HG02870 (cell line): ENCODE measurements around the gene FGF8.

Experiments used
- ATAC-seq: cut with Tn5 transposase; IDR thresholded peaks from one replicate; pipeline ENCODE4 v1.9.1; 2021; ENCODE audit warnings: mild to moderate bottlenecking, moderate library complexity; ENCODE audit not compliant: unreplicated experiment

The FGF8 gene

GRCh38 chr10:101741938-101742337 lies 34.0 kb downstream of the FGF8 start:
- no peak for ATAC-seq

GRCh38 chr10:101736666-101737065 lies 39.2 kb downstream of the FGF8 start:
- no peak for ATAC-seq

- no peak for ATAC-seq
Measured at GRCh38 chr10:101732096-101732495, 43.8 kb downstream of the FGF8 start.

GRCh38 chr10:101726115-101726387 lies 49.9 kb downstream of the FGF8 start:
- no peak for ATAC-seq

GRCh38 chr10:101725296-101726114 lies 50.4 kb downstream of the FGF8 start:
- ATAC-seq, result peak; percentile 58

- ATAC-seq, result no peak
Measured at GRCh38 chr10:101724446-101724845, 51.5 kb downstream of the FGF8 start.

GRCh38 chr10:101723176-101723575 lies 52.7 kb downstream of the FGF8 start:
- ATAC-seq, result no peak

GRCh38 chr10:101721806-101722205 lies 54.1 kb downstream of the FGF8 start:
- ATAC-seq, result no peak

- no peak for ATAC-seq
Measured at GRCh38 chr10:101720606-101721230, 55.2 kb downstream of the FGF8 start.
